ENCODE measurements around the gene TPM3.

DNA sequence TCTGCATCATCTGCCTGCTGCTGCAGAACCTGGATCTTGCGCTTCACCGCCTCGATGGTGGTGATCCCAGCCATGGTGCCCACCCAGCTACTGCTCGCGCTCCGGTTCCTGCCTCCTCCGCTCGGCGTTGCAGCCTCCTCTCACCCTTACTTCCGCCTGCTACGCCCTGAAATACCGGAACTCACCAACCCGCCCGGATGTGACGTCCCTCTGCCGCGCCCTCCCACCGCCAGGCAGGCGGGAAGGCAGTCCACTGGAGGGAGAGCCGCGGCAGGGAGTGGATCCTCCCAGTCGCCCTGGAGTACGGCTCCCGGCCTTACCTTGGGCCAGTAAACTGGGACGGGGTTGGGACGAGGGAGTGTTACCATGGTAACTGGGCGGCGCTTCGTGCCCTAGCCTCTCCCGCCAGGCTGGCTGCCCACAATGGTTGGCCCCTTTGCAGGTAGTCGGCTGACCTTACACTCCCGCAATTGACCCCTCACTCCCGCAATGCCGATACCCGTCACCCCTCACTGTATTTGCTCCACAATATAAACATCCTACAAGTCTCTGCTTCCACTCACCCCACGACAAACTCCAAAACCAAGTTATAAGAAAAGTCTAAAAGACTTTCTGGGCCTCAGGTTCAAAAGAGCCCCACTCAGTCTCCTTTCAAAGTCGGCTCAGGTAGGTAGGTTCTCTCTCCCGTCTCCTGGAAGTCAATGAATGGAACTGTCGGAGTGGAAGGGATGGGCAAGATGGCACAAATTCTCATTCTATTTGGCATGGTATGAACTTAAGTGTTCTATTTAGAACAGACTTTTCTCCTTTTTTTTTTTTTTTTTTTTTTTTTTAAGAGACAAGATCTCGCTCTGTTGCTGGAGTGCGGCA lies 8.6 kb downstream of the TPM3 start:
- TF ChIP-seq POLR2AphosphoS5 (IDR thresholded peaks at IDR 0.05) (peak; percentile 98 to 100 (median 99)), EP300 (IDR thresholded peaks at IDR 0.05) (no peak)
- TF ChIP-seq, protein P1, sequence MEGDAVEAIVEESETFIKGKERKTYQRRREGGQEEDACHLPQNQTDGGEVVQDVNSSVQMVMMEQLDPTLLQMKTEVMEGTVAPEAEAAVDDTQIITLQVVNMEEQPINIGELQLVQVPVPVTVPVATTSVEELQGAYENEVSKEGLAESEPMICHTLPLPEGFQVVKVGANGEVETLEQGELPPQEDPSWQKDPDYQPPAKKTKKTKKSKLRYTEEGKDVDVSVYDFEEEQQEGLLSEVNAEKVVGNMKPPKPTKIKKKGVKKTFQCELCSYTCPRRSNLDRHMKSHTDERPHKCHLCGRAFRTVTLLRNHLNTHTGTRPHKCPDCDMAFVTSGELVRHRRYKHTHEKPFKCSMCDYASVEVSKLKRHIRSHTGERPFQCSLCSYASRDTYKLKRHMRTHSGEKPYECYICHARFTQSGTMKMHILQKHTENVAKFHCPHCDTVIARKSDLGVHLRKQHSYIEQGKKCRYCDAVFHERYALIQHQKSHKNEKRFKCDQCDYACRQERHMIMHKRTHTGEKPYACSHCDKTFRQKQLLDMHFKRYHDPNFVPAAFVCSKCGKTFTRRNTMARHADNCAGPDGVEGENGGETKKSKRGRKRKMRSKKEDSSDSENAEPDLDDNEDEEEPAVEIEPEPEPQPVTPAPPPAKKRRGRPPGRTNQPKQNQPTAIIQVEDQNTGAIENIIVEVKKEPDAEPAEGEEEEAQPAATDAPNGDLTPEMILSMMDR (IDR thresholded peaks at IDR 0.05) = peak in 1 of 4 experiments; percentile 13

All from sigmoid colon (tissue), 4 donors.